AG20443 (cell line): Measurements from ENCODE around the gene CPLANE2.
"Not testable (repeated sequence)": the region's sequence is repeated elsewhere in the genome, so short reads cannot be mapped to it uniquely, and the experiment has no call there.

ENCODE experiments used
- DNase-seq: peaks from one replicate; pipeline ENCODE4 v3.0.0; 2012; ENCODE audit warnings: low spot score, mixed read lengths

Gene CPLANE2

GRCh38 chr1:16248603-16249516, 11.9 kb upstream of the CPLANE2 start:
- DNase-seq, result peak; percentile 43

GRCh38 chr1:16248007-16248436, 11.0 kb upstream of the CPLANE2 start:
- DNase-seq, result no peak

GRCh38 chr1:16247441-16247840, 10.5 kb upstream of the CPLANE2 start:
- no peak for DNase-seq

- no peak for DNase-seq
These were observed 10.0 kb upstream of the CPLANE2 start for GRCh38 chr1:16246961-16247360.

GRCh38 chr1:16246239-16246638, 9.3 kb upstream of the CPLANE2 start:
- not testable (repeated sequence) for DNase-seq

GRCh38 chr1:16245476-16246196, 8.7 kb upstream of the CPLANE2 start:
- no peak for DNase-seq

GRCh38 chr1:16244650-16245285, 7.8 kb upstream of the CPLANE2 start:
- DNase-seq, result no peak

- peak; percentile 85 for DNase-seq
These were observed 7.1 kb upstream of the CPLANE2 start for GRCh38 chr1:16243936-16244649.

GRCh38 chr1:16243215-16243610, 6.2 kb upstream of the CPLANE2 start:
- no peak for DNase-seq

GRCh38 chr1:16242556-16243214, 5.7 kb upstream of the CPLANE2 start:
- DNase-seq, result no peak

GRCh38 chr1:16241221-16241708, 4.3 kb upstream of the CPLANE2 start:
- no peak for DNase-seq

GRCh38 chr1:16239972-16240491, 3.0 kb upstream of the CPLANE2 start:
- DNase-seq, result no peak

GRCh38 chr1:16237343-16237830, 404 bp upstream of the CPLANE2 start:
- peak; percentile 38 for DNase-seq

- peak; percentile 42 for DNase-seq
These were observed 956 bp downstream of the CPLANE2 start for GRCh38 chr1:16235944-16236510.

- no peak for DNase-seq
These were observed 1.6 kb downstream of the CPLANE2 start for GRCh38 chr1:16235347-16235746.

- no peak for DNase-seq
These were observed 3.6 kb downstream of the CPLANE2 start for GRCh38 chr1:16233431-16233830.

GRCh38 chr1:16232316-16232710, 4.7 kb downstream of the CPLANE2 start:
- no peak for DNase-seq

GRCh38 chr1:16231331-16232315, 5.4 kb downstream of the CPLANE2 start:
- DNase-seq, result no peak

GRCh38 chr1:16230744-16231143, 6.2 kb downstream of the CPLANE2 start:
- DNase-seq, result no peak
